ENCODE data around the gene HOXB4. TPM values are rescaled to one million over a fixed set of nuclear protein-coding genes. Genes with fewer than 3 reads are reported as not detected.

The HOXB4 gene
- total RNA-seq, 1 donor from 2014 or later: 0.25 TPM

GRCh38 chr17:48616717-48617470 is 38.7 kb upstream of the HOXB4 start:
- H3K4me1 ChIP-seq: peaks cover 40% of the 10 kb centered on the region
- no peak overlapping the region for H3K27ac ChIP-seq (replicated peaks)
- TF ChIP-seq CTCF (IDR thresholded peaks at IDR 0.05; ENCODE audit: borderline replicate concordance): no peak
- no peaks in the 10 kb centered on the region for H3K36me3 ChIP-seq
- H3K9me3 ChIP-seq (replicated peaks): no peaks in the 10 kb centered on the region
- DNase-seq: no peak
- intact Hi-C loops (cut with micrococcal nuclease): loop anchor here (10.0 kb wide), 1 partner anchor 282 kb away; no protein-coding TSS in a partner anchor
- H3K27me3 ChIP-seq (ENCODE audit: low read depth): peaks cover 100% of the 10 kb centered on the region
- no peak overlapping the region for H3K4me3 ChIP-seq

GRCh38 chr17:48615963-48616716 is 38.0 kb upstream of the HOXB4 start:
- no peak for DNase-seq
- Histone ChIP-seq H3K9me3 (replicated peaks) (no peaks in the 10 kb centered on the region), H3K27me3 (ENCODE audit: low read depth) (peaks cover 100% of the 10 kb centered on the region), H3K36me3 (no peaks in the 10 kb centered on the region), H3K4me3 (no peak overlapping the region), H3K4me1 (peaks cover 47% of the 10 kb centered on the region), H3K27ac (replicated peaks) (no peak overlapping the region)
- TF ChIP-seq CTCF (IDR thresholded peaks at IDR 0.05; ENCODE audit: borderline replicate concordance): no peak
- intact Hi-C loops (cut with micrococcal nuclease): loop anchor here (10.0 kb wide), 1 partner anchor 281 kb away; no protein-coding TSS in a partner anchor

GRCh38 chr17:48615047-48615962 is 37.2 kb upstream of the HOXB4 start, which contains the start of gene HOXB8:
HOXB8 (minus strand) TSS chr17:48615292; CDS start chr17:48614704, 588 bp downstream.
- TF ChIP-seq CTCF (IDR thresholded peaks at IDR 0.05; ENCODE audit: borderline replicate concordance): no peak
- no peak for DNase-seq
- H3K9me3 ChIP-seq (replicated peaks): no peaks in the 10 kb centered on the region
- peaks cover 55% of the 10 kb centered on the region for H3K4me1 ChIP-seq
- intact Hi-C loops (cut with micrococcal nuclease): loop anchor here (10.0 kb wide), 1 partner anchor 281 kb away; no protein-coding TSS in a partner anchor
- no peak within 1 kb of the TSS for H3K27ac ChIP-seq (replicated peaks)
- H3K36me3 ChIP-seq: no peaks in the 10 kb centered on the region
- H3K4me3 ChIP-seq: peak within 1 kb of the TSS; percentile 35
- H3K27me3 ChIP-seq (ENCODE audit: low read depth): peaks cover 100% of the 10 kb centered on the region

- intact Hi-C loops (cut with micrococcal nuclease): loop anchor here (10.0 kb wide), 1 partner anchor 279 kb away; no protein-coding TSS in a partner anchor
- Histone ChIP-seq H3K27ac (replicated peaks) (no peak overlapping the region), H3K27me3 (ENCODE audit: low read depth) (peaks cover 100% of the 10 kb centered on the region), H3K4me1 (peaks cover 61% of the 10 kb centered on the region), H3K4me3 (peak overlapping the region; percentile 35), H3K36me3 (no peaks in the 10 kb centered on the region), H3K9me3 (replicated peaks) (no peaks in the 10 kb centered on the region)
- TF ChIP-seq CTCF (IDR thresholded peaks at IDR 0.05; ENCODE audit: borderline replicate concordance): no peak
- no peak for DNase-seq
Measured at GRCh38 chr17:48613862-48614694, 35.9 kb upstream of the HOXB4 start.
